ENCODE data around the gene FAM170B. TPM values are rescaled to one million over a fixed set of nuclear protein-coding genes. Genes with fewer than 3 reads are reported as not detected.

Gene FAM170B
- total and polyA plus RNA-seq, 3 donors from 2014 or later = 1.2 to 11.7 (median 10.5) TPM

DNA sequence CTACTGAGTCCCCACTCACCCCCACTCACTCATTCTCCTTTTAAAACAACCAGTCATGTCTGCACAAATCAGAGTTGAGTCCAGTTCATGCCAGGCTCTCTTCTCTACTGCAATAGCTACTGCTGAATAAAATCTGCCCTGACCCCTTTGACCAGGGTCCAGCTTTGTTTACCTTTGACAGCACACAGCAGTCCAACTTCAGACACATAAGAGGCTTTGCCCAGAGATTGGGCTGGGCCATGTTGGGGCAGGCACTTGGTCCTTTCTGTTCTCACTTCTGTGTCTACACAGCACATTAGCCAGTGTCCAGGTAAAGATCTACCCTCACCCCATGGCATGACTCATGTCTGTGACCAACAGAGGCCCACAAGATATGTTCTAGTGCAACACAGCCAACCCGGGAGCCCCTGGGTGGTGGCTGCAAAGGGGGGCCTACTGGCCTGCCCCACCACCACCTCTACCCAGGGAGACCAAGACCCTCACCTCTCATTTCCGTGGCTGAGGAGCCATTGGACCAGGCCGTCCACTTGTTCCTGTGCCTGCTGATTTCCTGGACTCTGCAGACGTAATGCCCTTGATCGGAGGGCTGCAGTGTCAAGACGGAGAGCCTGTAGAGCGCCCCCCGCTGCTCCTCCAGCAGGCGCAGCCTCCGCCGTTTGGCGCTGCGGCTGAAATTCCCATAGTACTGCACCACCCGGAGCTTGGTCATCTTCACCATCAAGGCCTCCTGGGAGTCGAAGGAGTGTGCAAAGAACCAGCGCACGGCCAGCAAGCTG lies 26.5 kb downstream of the FAM170B start:
- H3K9me3 ChIP-seq = no peaks in the 10 kb centered on the region
- intact Hi-C loops (cut with DNase I; ENCODE audit: low total_unique reads) = no loop called here
- TF ChIP-seq POLR2A (IDR thresholded peaks at IDR 0.05) = no peak
- TF ChIP-seq, protein P1, sequence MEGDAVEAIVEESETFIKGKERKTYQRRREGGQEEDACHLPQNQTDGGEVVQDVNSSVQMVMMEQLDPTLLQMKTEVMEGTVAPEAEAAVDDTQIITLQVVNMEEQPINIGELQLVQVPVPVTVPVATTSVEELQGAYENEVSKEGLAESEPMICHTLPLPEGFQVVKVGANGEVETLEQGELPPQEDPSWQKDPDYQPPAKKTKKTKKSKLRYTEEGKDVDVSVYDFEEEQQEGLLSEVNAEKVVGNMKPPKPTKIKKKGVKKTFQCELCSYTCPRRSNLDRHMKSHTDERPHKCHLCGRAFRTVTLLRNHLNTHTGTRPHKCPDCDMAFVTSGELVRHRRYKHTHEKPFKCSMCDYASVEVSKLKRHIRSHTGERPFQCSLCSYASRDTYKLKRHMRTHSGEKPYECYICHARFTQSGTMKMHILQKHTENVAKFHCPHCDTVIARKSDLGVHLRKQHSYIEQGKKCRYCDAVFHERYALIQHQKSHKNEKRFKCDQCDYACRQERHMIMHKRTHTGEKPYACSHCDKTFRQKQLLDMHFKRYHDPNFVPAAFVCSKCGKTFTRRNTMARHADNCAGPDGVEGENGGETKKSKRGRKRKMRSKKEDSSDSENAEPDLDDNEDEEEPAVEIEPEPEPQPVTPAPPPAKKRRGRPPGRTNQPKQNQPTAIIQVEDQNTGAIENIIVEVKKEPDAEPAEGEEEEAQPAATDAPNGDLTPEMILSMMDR (IDR thresholded peaks at IDR 0.05) = no peak
- DNase-seq = no peak
- H3K27me3 ChIP-seq = no peaks in the 10 kb centered on the region
- no peak overlapping the region for H3K4me3 ChIP-seq
- H3K4me1 ChIP-seq = peaks cover 14% of the 10 kb centered on the region
- H3K27ac ChIP-seq = no peak overlapping the region
- 91 to 98% methylated on average over 17 of the region's 17 CpGs for WGBS, 2 donors
- no peaks in the 10 kb centered on the region for H3K36me3 ChIP-seq (ENCODE audit: low read depth, missing control alignments)

DNA sequence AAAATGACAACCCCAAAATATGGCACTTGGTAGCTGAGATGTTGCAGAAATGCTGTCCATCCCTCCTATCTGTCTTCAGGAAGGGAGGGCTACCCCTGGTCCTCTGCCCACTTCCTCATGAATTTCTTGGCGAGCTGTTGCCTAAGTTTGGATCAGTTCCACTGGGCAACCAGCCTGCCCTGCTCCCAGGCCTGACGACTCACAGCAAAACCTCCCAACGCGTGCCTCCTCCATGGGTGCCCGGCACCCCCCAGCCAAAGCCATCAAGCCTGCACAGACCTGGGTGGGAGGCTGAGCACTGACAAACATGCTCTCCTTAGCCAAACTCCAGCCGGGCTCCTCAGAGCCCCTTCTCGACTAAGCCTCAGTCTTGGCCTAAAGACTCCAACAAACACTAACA lies 27.4 kb downstream of the FAM170B start:
- intact Hi-C loops (cut with DNase I; ENCODE audit: low total_unique reads) = no loop called here
- Histone ChIP-seq H3K9me3 (no peaks in the 10 kb centered on the region), H3K27me3 (no peaks in the 10 kb centered on the region), H3K4me1 (peaks cover 6% of the 10 kb centered on the region), H3K27ac (no peak overlapping the region), H3K36me3 (ENCODE audit: low read depth, missing control alignments) (no peaks in the 10 kb centered on the region), H3K4me3 (no peak overlapping the region)
- 48 to 52% methylated on average over 5 to 7 of the region's 7 CpGs for WGBS, 2 donors
- TF ChIP-seq, protein P1 (IDR thresholded peaks at IDR 0.05) = no peak
- DNase-seq = peak; percentile 85

DNA sequence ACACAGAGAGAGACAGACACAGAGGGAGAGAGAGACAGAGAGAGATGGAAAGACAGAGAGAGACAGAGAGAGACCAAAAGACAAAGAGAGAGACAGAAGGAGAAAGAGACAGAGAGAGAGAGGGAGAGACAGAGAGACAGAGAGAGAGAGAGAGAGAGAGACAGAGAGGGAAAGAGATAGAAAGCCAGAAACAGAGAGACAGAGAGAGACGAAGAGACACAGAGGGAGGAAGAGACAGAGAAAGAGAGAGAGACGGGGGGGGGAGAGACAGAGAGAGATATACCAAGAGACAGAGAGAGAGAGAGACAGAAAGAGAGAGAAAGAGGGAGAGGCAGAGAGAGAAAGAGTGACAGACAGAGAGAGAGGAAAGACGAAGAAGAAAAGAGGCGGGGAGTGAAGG lies 28.7 kb downstream of the FAM170B start:
- Histone ChIP-seq H3K4me1 (peaks cover 5% of the 10 kb centered on the region), H3K4me3 (no peak overlapping the region), H3K9me3 (no peaks in the 10 kb centered on the region), H3K36me3 (ENCODE audit: low read depth, missing control alignments) (no peaks in the 10 kb centered on the region), H3K27ac (no peak overlapping the region), H3K27me3 (no peaks in the 10 kb centered on the region)
- no peak for TF ChIP-seq POLR2A (IDR thresholded peaks at IDR 0.05)
- TF ChIP-seq, protein P1 (IDR thresholded peaks at IDR 0.05) = no peak
- DNase-seq = no peak
- WGBS, 2 donors = 66 to 82% methylated on average over 4 of the region's 4 CpGs
- intact Hi-C loops (cut with DNase I; ENCODE audit: low total_unique reads) = no loop called here

DNA sequence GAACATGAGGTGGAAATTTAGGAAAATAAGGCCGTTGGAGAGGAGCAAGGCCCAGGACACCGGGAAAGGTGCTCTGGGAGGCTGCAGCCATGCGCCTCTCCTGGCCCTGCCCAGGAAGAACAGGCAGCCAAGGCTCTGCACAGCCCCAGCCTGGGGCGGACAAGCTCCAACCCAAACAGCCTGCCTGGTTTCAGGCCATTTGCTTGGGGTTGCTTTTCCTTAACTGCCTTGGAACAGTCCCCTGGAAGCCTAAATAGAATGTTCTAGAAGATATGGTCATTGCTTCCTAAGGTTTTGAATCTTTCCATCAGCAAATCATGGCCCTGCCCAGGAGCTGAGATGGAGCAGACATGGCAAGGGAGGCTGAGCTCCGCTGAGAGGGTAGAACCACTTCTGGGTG lies 29.5 kb downstream of the FAM170B start:
- H3K27ac ChIP-seq = no peak overlapping the region
- H3K36me3 ChIP-seq (ENCODE audit: low read depth, missing control alignments) = no peaks in the 10 kb centered on the region
- no peaks in the 10 kb centered on the region for H3K27me3 ChIP-seq
- TF ChIP-seq POLR2A (IDR thresholded peaks at IDR 0.05) = no peak
- TF ChIP-seq, protein P1 (IDR thresholded peaks at IDR 0.05) = no peak
- no peaks in the 10 kb centered on the region for H3K9me3 ChIP-seq
- DNase-seq = no peak
- H3K4me3 ChIP-seq = no peak overlapping the region
- no peaks in the 10 kb centered on the region for H3K4me1 ChIP-seq
- intact Hi-C loops (cut with DNase I; ENCODE audit: low total_unique reads) = no loop called here
- WGBS, 2 donors = 88 to 94% methylated on average over 5 of the region's 5 CpGs

DNA sequence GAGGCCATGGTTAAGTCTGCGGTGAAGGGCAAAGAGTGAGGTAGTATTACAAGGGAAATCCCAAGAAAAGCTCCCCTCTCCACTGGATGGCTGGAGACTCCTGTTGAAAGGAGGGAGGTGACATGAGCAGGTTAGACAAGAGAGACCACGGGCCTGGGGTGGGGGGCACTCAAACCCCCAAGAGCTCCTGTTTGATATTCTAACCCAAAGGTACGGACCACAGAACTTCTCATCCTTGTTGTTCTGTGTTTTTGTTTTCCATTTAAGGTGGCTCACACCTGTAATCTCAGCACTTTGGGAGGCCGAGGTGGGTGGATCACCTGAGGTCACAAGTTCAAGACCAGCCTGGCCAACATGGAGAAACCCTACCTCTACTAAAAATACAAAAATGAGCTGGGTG lies 30.1 kb downstream of the FAM170B start:
- Histone ChIP-seq H3K36me3 (ENCODE audit: low read depth, missing control alignments) (no peaks in the 10 kb centered on the region), H3K27me3 (no peaks in the 10 kb centered on the region), H3K27ac (no peak overlapping the region), H3K4me1 (no peaks in the 10 kb centered on the region), H3K4me3 (no peak overlapping the region), H3K9me3 (no peaks in the 10 kb centered on the region)
- DNase-seq = no peak
- intact Hi-C loops (cut with DNase I; ENCODE audit: low total_unique reads) = no loop called here
- TF ChIP-seq POLR2A (IDR thresholded peaks at IDR 0.05) = no peak
- TF ChIP-seq, protein P1 (IDR thresholded peaks at IDR 0.05) = no peak
- 88 to 89% methylated on average over 4 of the region's 4 CpGs for WGBS, 2 donors

All from testis (tissue), 3 donors.